Loucy (cell line): ENCODE data around the gene MYLK3.
A peak's percentile ranks its signal among the peaks of the same experiment; 100 is the strongest.

ENCODE experiments used
- CTCF ChIP-seq: fragments of 200-600 bp; sonication (generic); conservative IDR thresholded peaks from 2 replicates; pipeline ENCODE4 v1.5.1; 2014; ENCODE audit warnings: mild to moderate bottlenecking, antibody characterized with exemption, low read length
- EZH2phosphoT487 ChIP-seq: fragments of 200-600 bp; IDR thresholded peaks from 2 replicates; pipeline ENCODE4 v1.6.1; 2018; ENCODE audit warnings: antibody characterized with exemption, mild to moderate bottlenecking, moderate library complexity, borderline replicate concordance

- TF ChIP-seq CTCF (peak; percentile 66), EZH2phosphoT487 (no peak)
These were observed 58.5 kb downstream of the MYLK3 start, which contains the start of gene ORC6 for GRCh38 chr16:46689365-46690280.
